ENCODE data around the gene REXO5.

GRCh38 chr16:20859699-20860098 is 53.4 kb downstream of the REXO5 start:
- no peak for TF ChIP-seq CTCF (IDR thresholded peaks at IDR 0.05)
- no peak for TF ChIP-seq MAX (CRISPR knock-in tag; IDR thresholded peaks at IDR 0.05)
- TF ChIP-seq ATF2 (CRISPR knock-in tag; IDR thresholded peaks at IDR 0.05; ENCODE audit: borderline replicate concordance, low read depth) = no peak
- no peak for TF ChIP-seq IRF1 (CRISPR knock-in tag; IDR thresholded peaks at IDR 0.05)
- TF ChIP-seq JUN (CRISPR knock-in tag; IDR thresholded peaks at IDR 0.05) = no peak
- TF ChIP-seq RELA (CRISPR knock-in tag; IDR thresholded peaks at IDR 0.05; ENCODE audit: borderline replicate concordance) = no peak
- no peak for TF ChIP-seq ARID4B (CRISPR knock-in tag; IDR thresholded peaks at IDR 0.05; ENCODE audit: borderline replicate concordance)
- no peak for TF ChIP-seq PREB (CRISPR knock-in tag; IDR thresholded peaks at IDR 0.05; ENCODE audit: borderline replicate concordance)
- TF ChIP-seq E2F4 (CRISPR knock-in tag; IDR thresholded peaks at IDR 0.05; ENCODE audit: borderline replicate concordance, low read depth) = no peak
- no peak for TF ChIP-seq ZNF232 (CRISPR knock-in tag; IDR thresholded peaks at IDR 0.05)
- TF ChIP-seq USF2 (CRISPR knock-in tag; IDR thresholded peaks at IDR 0.05) = no peak
- no peak for TF ChIP-seq MLX (CRISPR knock-in tag; IDR thresholded peaks at IDR 0.05)
- no peak for TF ChIP-seq NR1H2 (CRISPR knock-in tag; IDR thresholded peaks at IDR 0.05)
- TF ChIP-seq CBFB (CRISPR knock-in tag; IDR thresholded peaks at IDR 0.05; ENCODE audit: low read depth) = no peak
